Neural progenitor cell (in vitro differentiated cells): Measurements from ENCODE around the gene PTPN4.

Experiments
- EZH2 ChIP-seq: fragments of 200-600 bp; sonication (generic); IDR thresholded peaks from 2 replicates; pipeline ENCODE4 v1.6.1; 2017; ENCODE audit warnings: antibody characterized with exemption, mild to moderate bottlenecking, moderate library complexity
- TF ChIP-seq, protein P1 (sequence below): fragments of 200-600 bp; sonication (generic); IDR thresholded peaks from 2 replicates; pipeline ENCODE4 v1.5.1; 2017; ENCODE audit warnings: antibody characterized with exemption, mild to moderate bottlenecking

DNA sequence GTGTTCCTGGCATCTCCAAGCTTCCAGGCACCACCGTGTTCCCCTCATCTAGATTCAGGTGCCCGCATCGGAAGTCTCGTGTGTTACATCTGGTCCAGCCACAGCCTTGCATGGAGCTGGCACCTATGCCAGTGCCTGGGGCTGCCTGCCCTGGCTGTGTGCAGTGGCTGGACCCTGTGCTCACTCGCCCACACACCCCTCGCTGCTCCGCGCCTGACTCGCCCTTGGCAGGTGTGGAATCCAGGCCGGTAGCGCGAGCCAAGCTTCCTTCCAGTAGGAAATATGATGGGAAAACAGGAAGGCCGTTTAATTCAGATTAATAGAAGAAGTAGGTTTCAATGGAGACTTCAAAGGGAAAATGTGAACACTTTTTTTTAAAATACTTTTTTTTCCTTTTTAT, 78.0 kb downstream of the PTPN4 start:
- TF ChIP-seq, protein P1, sequence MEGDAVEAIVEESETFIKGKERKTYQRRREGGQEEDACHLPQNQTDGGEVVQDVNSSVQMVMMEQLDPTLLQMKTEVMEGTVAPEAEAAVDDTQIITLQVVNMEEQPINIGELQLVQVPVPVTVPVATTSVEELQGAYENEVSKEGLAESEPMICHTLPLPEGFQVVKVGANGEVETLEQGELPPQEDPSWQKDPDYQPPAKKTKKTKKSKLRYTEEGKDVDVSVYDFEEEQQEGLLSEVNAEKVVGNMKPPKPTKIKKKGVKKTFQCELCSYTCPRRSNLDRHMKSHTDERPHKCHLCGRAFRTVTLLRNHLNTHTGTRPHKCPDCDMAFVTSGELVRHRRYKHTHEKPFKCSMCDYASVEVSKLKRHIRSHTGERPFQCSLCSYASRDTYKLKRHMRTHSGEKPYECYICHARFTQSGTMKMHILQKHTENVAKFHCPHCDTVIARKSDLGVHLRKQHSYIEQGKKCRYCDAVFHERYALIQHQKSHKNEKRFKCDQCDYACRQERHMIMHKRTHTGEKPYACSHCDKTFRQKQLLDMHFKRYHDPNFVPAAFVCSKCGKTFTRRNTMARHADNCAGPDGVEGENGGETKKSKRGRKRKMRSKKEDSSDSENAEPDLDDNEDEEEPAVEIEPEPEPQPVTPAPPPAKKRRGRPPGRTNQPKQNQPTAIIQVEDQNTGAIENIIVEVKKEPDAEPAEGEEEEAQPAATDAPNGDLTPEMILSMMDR, result no peak
- TF ChIP-seq EZH2, result no peak
